Lower leg skin (tissue), 4 donors: Measurements from ENCODE around the gene ABCB9. TPM values are rescaled to one million over a fixed set of nuclear protein-coding genes. Genes with fewer than 3 reads are reported as not detected.
"Not testable (repeated sequence)": the region's sequence is repeated elsewhere in the genome, so short reads cannot be mapped to it uniquely, and the experiment has no call there.

Experiments used
- DNase-seq, 2 donors: peaks; one replicate each; pipeline ENCODE4 v3.0.0-alpha.2; 2019; ENCODE audit warnings: low spot score in 2 of 2
- H3K4me3 ChIP-seq: fragments of 200-600 bp; sonication (generic); 2 replicates; pipeline ENCODE4 v1.5.1; 2017; ENCODE audit warnings: mild to moderate bottlenecking, low read depth; ENCODE audit not compliant: poor library complexity, severe bottlenecking
- CTCF ChIP-seq, 3 donors: fragments of 450-650 bp; IDR thresholded peaks; one replicate each; pipeline ENCODE4 v1.5.1; 2016; ENCODE audit warnings: antibody characterized with exemption in 3 of 3, mild to moderate bottlenecking in 3 of 3, moderate library complexity in 2 of 3
- POLR2A ChIP-seq, 2 donors: fragments of 450-650 bp; IDR thresholded peaks; one replicate each; pipeline ENCODE4 v1.6.1; 2016 to 2017; ENCODE audit warnings: antibody characterized with exemption in 2 of 2, mild to moderate bottlenecking in 1 of 2, moderate library complexity in 1 of 2
- WGBS, 2 donors: methylation state at CpG; one replicate each; pipeline ENCODE4 v1.1.5; 2018; 5-methylcytosine and 5-hydroxymethylcytosine counted together
- intact Hi-C: fragments of 100-400 bp; cut with DNase I; formaldehyde crosslinking; loops from one replicate; pipeline ENCODE4 v1.15.0; 2023; ENCODE audit warnings: low total_unique reads
- total RNA-seq, 4 donors: library from RNA; depleted of rRNA; stranded (reverse); fragments of >200 nt; gene quantifications; one replicate each; pipeline ENCODE4 v1.1.0, GENCODE V29; 2016

ABCB9 gene
- total RNA-seq, 4 donors from 2014 or later, result 3.4 to 10.2 (median 7.2) TPM

DNA sequence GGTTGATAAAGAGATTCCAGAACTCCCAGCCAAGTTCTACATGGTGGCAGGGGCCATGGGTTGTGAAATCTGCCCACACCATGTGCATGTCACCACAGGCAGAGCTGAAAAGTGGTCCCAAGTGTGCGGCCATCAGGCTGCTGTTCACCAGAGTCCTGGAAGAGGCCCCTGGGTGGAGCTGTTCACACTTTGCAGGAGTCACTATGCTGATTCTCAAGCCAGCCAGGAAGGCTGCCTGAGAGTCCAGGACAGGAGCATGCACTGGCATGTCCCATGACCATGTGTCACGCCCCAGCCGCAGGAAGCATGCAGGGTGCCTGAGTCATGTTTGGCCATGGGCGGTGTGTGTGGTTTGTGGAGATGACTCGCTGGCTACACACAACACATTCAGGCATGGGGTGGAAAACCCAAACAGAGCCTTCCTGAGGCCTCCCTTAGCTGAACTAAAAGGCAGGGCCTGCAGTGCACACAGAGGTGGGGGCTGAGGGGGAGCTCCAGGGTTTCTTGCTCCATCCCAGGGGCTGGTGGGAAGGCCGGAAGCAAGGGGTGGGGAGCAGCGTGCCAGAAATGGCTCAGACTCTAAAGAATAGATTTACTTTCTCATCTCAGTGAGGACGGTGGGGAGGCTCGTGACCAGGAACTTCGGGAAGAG, 19.4 kb downstream of the ABCB9 start:
- intact Hi-C loops, result no loop called here
- TF ChIP-seq CTCF (IDR thresholded peaks at IDR 0.05) (no peak), POLR2A (IDR thresholded peaks at IDR 0.05) (no peak)
- 16 to 25% methylated on average over 6 to 10 of the region's 10 CpGs for WGBS, 2 donors
- H3K4me3 ChIP-seq, result no peak overlapping the region
- DNase-seq, result peak; percentile 98 to 99

- WGBS, 2 donors, result 44 to 49% methylated on average over 10 to 14 of the region's 14 CpGs
- no peak overlapping the region for H3K4me3 ChIP-seq
- intact Hi-C loops, result no loop called here
- TF ChIP-seq CTCF (IDR thresholded peaks at IDR 0.05) (no peak), POLR2A (IDR thresholded peaks at IDR 0.05) (no peak)
- DNase-seq, result no peak
Measured at GRCh38 chr12:122944605-122945592, 21.4 kb downstream of the ABCB9 start.

GRCh38 chr12:122943196-122943595, 23.1 kb downstream of the ABCB9 start:
- no peak overlapping the region for H3K4me3 ChIP-seq
- TF ChIP-seq CTCF (IDR thresholded peaks at IDR 0.05) (no peak), POLR2A (IDR thresholded peaks at IDR 0.05) (no peak)
- no peak for DNase-seq
- 63 to 66% methylated on average over 13 of the region's 13 CpGs for WGBS, 2 donors
- intact Hi-C loops, result no loop called here

DNA sequence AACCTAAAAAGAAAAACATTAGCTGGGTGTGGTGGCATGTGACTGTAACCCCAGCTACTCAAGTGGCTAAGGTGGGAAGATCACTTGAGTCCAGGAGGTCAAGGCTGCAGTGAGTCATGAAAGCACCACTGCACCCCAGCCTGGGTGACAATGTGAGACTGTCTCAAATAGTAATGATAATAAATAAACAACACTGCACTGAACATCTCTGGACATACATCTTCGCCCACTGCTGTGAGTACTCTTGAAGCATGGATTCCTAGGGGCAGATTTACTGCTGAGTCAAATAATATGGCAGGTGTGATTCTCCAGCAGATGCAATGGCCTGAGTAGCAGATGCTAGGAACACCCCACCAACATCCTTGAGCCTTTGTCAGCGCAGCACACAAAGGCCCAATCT, 23.6 kb downstream of the ABCB9 start:
- no peak for DNase-seq
- 86 to 96% methylated on average over 2 of the region's 2 CpGs for WGBS, 2 donors
- intact Hi-C loops, result no loop called here
- no peak overlapping the region for H3K4me3 ChIP-seq
- TF ChIP-seq POLR2A (IDR thresholded peaks at IDR 0.05) (no peak), CTCF (IDR thresholded peaks at IDR 0.05) (no peak)

GRCh38 chr12:122941351-122941750, 24.9 kb downstream of the ABCB9 start:
- WGBS, 2 donors, result 75% methylated on average over 5 of the region's 5 CpGs
- intact Hi-C loops, DNase-seq, H3K4me3 ChIP-seq: not testable (repeated sequence)

GRCh38 chr12:122939125-122939524, 27.1 kb downstream of the ABCB9 start:
- no peak overlapping the region for H3K4me3 ChIP-seq
- DNase-seq, result no peak
- intact Hi-C loops, result no loop called here
- WGBS, 2 donors, result 86 to 91% methylated on average over 4 of the region's 4 CpGs
- TF ChIP-seq CTCF (IDR thresholded peaks at IDR 0.05) (no peak), POLR2A (IDR thresholded peaks at IDR 0.05) (no peak)
